Measurements from ENCODE around the gene DLG2. TPM values are rescaled to one million over a fixed set of nuclear protein-coding genes. Genes with fewer than 3 reads are reported as not detected.

DLG2 gene
- total and polyA plus RNA-seq, 2 of the 8 experiments (the other 6 are each of a cell fraction or from before 2014, with no cell fraction given): 1.7 to 14.3 TPM

DNA sequence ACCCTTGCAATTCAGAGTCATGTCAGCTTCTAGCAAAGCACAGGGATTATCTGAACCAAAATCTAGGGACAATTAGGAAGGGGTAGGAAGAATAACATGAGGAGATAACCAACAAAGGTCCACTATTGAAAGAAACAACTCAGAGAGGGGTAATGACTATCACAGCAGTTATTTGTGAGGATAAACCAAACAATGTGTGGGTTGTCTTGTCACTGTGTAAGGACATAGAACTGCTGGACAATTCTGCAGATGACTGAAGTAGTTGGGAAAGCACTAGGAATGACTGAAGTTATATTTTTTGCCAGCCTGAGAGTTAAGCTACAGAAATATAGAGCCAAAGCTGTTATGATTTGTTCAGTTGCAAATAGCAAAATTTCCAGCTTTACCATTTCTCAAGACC, 1482.6 kb downstream of the DLG2 start:
- no peak for TF ChIP-seq BRCA1 (IDR thresholded peaks at IDR 0.05; ENCODE audit: low read depth, low read length)
- no peak for TF ChIP-seq SIN3A (conservative IDR thresholded peaks at IDR 0.05 in 1 of 2, IDR thresholded peaks at IDR 0.05 in 1 of 2; ENCODE audit: low read depth in 1 of 2, low read length in 2 of 2)
- no peak for TF ChIP-seq KDM4A (IDR thresholded peaks at IDR 0.05; ENCODE audit: low read depth, low read length, severe bottlenecking)
- TF ChIP-seq, protein P1, sequence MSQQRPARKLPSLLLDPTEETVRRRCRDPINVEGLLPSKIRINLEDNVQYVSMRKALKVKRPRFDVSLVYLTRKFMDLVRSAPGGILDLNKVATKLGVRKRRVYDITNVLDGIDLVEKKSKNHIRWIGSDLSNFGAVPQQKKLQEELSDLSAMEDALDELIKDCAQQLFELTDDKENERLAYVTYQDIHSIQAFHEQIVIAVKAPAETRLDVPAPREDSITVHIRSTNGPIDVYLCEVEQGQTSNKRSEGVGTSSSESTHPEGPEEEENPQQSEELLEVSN (IDR thresholded peaks at IDR 0.05): no peak
- TF ChIP-seq FOSL1 (IDR thresholded peaks at IDR 0.05; ENCODE audit: insufficient read depth, low read depth, low read length): no peak
- no peak for TF ChIP-seq RFX5 (IDR thresholded peaks at IDR 0.05; ENCODE audit: borderline replicate concordance, low read depth, low read length)
- H3K9ac ChIP-seq (replicated peaks in 1 of 4; ENCODE audit: extremely low read depth in 1 of 4, low read depth in 3 of 4, low read length in 3 of 4): no peak overlapping the region
- H2BK20ac ChIP-seq (ENCODE audit: low read length): no peak overlapping the region
- H3K79me2 ChIP-seq (ENCODE audit: control insufficient read depth in 1 of 2, insufficient read depth in 2 of 2, low read length in 2 of 2): no peaks in the 10 kb centered on the region
- H2BK120ac ChIP-seq (replicated peaks; ENCODE audit: low read depth, low read length): no peak overlapping the region
- no peak overlapping the region for H3K14ac ChIP-seq (ENCODE audit: insufficient read length)
- H4K5ac ChIP-seq (ENCODE audit: insufficient read length, low read depth, low read length): no peak overlapping the region
- no peak overlapping the region for H2AK5ac ChIP-seq (ENCODE audit: low read depth, low read length)
- H3K36me3 ChIP-seq (ENCODE audit: control insufficient read depth in 2 of 4, insufficient read depth in 4 of 4, low read length in 3 of 4): no peaks in the 10 kb centered on the region
- H4K91ac ChIP-seq (replicated peaks; ENCODE audit: insufficient read length, low read length): no peak overlapping the region
- H2BK5ac ChIP-seq (ENCODE audit: low read depth, low read length): no peak overlapping the region
- ChIA-PET CTCF (ENCODE audit: partially characterized antibody) (interaction anchor here (1.3 to 1.5 kb wide), 2 partner anchors 11 to 307 kb away, joined by 4 to 5 read pairs; no protein-coding TSS in a partner anchor), POLR2A (ENCODE audit: partially characterized antibody) (no interaction called here)
- H3K4ac ChIP-seq (replicated peaks; ENCODE audit: insufficient read length, low read depth, low read length): no peak overlapping the region
- no peak overlapping the region for H4K8ac ChIP-seq (ENCODE audit: extremely low read depth, insufficient read depth, low read length)
- no peaks in the 10 kb centered on the region for H3K9me3 ChIP-seq (ENCODE audit: insufficient read depth in 2 of 2, low read depth in 1 of 2, low read length in 1 of 2)
- H2BK15ac ChIP-seq (ENCODE audit: low read length): no peak overlapping the region
- no peaks in the 10 kb centered on the region for H4K20me1 ChIP-seq (replicated peaks in 1 of 2; ENCODE audit: control insufficient read depth in 1 of 2, insufficient read depth in 2 of 2, low read length in 2 of 2)
- H3K18ac ChIP-seq (ENCODE audit: extremely low read depth, low read length): no peak overlapping the region
- H3K4me3 ChIP-seq (ENCODE audit: extremely low read depth in 1 of 4, insufficient read depth in 2 of 4, low read depth in 3 of 4, low read length in 4 of 4): no peak overlapping the region
- H3K79me1 ChIP-seq (ENCODE audit: low read depth, low read length): no peaks in the 10 kb centered on the region
- no peak overlapping the region for H2AFZ ChIP-seq (ENCODE audit: low read length)
- FAIRE-seq: no peak
- no peaks in the 10 kb centered on the region for H3K23me2 ChIP-seq (ENCODE audit: low read depth, low read length)
- no peak overlapping the region for H3K27ac ChIP-seq (ENCODE audit: low read depth, low read length)
- H2BK12ac ChIP-seq (ENCODE audit: low read depth, low read length): no peak overlapping the region
- H3K4me2 ChIP-seq (ENCODE audit: insufficient read depth in 1 of 2, low read depth in 2 of 2, low read length in 2 of 2): no peak overlapping the region
- H3K56ac ChIP-seq (replicated peaks; ENCODE audit: insufficient read length, low read depth, low read length): no peak overlapping the region
- H3K23ac ChIP-seq (ENCODE audit: insufficient read length): no peak overlapping the region
- H3K27me3 ChIP-seq (replicated peaks in 1 of 4; ENCODE audit: control insufficient read depth in 3 of 4, extremely low read depth in 1 of 4, insufficient read depth in 3 of 4, low read length in 3 of 4): no peaks in the 10 kb centered on the region
- no peak for DNase-seq (ENCODE audit: low read depth in 1 of 2, low spot score in 2 of 2)
- peaks cover 0 to 2% (median 0%) of the 10 kb centered on the region in 4 experiments; a peak in 1 of 7 replicates for H3K4me1 ChIP-seq (replicated peaks in 1 of 4; ENCODE audit: control insufficient read depth in 3 of 4, insufficient read depth in 4 of 4, low read length in 3 of 4)
